SIG-M5 treated with dmso at 0.1 percent for 504 hours (cell line): Measurements from ENCODE around the gene MYCBP2.
"Not testable (repeated sequence)": the region's sequence is repeated elsewhere in the genome, so short reads cannot be mapped to it uniquely, and the experiment has no call there.

Source experiments
- DNase-seq: peaks from one replicate; lab custom pipeline; 2025; ENCODE audit not compliant: unreplicated experiment; lab: John Stamatoyannopoulos, UW

The MYCBP2 gene

GRCh38 chr13:77222000-77222690, 104.7 kb downstream of the MYCBP2 start:
- no peak for DNase-seq

- peak; percentile 55 for DNase-seq
These were observed 107.5 kb downstream of the MYCBP2 start for GRCh38 chr13:77219401-77219800.

- no peak for DNase-seq
These were observed 108.6 kb downstream of the MYCBP2 start for GRCh38 chr13:77218274-77218673.

GRCh38 chr13:77215543-77215942, 111.4 kb downstream of the MYCBP2 start:
- no peak for DNase-seq

DNA sequence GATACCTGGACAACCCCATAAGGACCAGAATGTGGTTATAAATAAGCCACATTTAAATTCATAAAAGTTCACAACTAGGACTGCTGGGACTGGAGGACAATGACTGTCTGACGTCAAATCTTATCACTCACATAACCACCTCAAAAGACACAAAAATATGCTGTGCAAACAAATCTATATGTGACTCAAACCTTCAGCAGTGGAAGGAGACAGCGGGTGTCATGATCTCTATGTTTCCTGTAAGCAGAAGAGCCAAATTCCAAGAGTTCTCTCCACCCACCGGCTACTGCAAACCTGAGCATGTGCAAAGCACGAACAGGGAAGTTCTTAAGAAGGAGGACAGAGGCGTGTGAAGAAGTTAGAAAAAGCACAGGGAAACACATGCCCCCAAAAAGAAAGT, 113.2 kb downstream of the MYCBP2 start:
- DNase-seq, result no peak

GRCh38 chr13:77207943-77208342, 119.0 kb downstream of the MYCBP2 start:
- no peak for DNase-seq

- DNase-seq, result not testable (repeated sequence)
These were observed 127.9 kb downstream of the MYCBP2 start for GRCh38 chr13:77198995-77199394.

GRCh38 chr13:77196052-77196618, 130.8 kb downstream of the MYCBP2 start:
- DNase-seq, result no peak

DNA sequence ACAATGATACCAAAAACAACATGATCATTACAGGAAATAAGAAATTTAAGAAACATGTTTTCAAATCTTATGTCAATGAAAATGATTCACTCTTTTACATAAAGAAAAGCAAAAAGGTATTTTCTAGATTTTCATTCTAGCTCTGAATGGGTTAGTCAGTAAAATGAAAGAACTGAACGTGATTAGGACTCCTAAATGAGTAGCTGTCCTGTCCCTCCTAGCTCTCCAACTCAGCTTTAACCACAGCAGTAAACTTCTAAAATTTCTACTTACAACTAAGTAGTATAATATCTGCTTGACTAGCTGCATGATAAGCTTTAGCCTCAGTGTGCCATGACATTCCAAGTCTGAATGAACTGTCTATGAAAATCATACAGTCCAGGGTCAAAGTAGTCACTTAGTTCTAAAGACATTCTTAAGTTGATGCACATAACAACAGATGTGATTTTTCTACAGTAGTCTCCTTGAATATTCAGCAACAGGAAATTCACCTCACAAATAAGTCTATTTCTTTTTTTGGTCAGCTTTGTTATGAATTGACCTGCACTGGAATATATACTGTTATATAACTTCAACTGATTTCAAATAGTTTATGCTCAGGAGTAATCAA, 136.4 kb downstream of the MYCBP2 start:
- no peak for DNase-seq

DNA sequence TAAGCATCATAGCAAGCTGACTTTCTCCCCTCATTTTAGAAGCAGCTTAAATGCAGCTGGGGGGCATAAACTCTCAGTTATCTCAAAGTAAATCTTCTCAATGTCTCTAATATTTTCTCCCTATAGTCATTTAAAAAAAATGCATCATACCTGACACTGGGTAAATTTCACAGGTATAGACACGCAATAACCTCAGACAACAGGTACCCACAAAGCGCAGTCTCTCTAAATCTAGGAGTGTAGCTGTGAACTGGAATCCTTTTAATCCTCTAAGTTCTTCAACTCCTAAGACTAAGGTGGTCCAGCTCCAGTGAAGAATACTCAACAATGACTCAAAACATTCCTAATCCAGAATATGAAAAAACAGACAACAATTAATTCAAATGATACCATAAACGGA, 141.2 kb downstream of the MYCBP2 start:
- DNase-seq, result no peak

- peak; percentile 56 for DNase-seq
These were observed 142.4 kb downstream of the MYCBP2 start for GRCh38 chr13:77184455-77184854.

DNA sequence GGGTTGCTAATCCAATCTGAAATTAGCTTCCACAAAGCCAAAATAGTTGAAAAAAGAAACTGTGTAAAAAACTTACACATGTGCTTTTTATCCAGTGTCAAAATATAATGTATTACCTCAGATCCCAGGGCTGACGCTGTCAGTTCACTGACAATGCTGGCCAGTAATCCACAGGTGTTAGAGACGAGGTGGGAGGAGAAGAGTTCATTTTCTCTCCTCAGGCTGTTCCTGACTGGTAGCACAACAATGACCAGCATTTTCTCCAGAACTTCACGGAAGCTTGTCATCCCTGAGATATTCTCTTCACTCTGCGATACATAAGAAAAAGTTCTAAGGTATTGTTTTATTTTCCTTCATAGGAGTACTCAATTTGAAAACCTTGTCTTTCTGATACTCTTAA, 146.9 kb downstream of the MYCBP2 start:
- DNase-seq, result no peak

DNA sequence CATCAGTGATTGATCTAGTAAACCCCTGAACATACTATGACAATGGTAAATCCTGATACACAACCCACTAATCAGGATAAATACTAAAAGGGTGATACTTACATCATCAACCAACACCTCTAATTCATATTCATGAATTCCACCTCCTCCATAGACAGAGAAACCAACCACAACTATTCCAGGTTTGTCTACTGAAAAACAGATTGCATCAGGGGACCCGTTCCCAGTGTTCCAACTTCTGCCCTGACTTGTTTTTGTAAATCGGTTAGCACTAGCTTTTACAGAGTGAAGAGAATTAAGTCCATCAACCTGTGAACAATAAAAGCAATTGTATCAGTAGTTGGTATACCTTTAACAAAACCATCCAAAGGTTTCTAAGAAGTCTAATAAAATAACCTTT, 149.2 kb downstream of the MYCBP2 start:
- DNase-seq, result no peak

GRCh38 chr13:77176350-77176749, 150.5 kb downstream of the MYCBP2 start:
- no peak for DNase-seq

GRCh38 chr13:77172650-77173049, 154.2 kb downstream of the MYCBP2 start:
- no peak for DNase-seq

DNA sequence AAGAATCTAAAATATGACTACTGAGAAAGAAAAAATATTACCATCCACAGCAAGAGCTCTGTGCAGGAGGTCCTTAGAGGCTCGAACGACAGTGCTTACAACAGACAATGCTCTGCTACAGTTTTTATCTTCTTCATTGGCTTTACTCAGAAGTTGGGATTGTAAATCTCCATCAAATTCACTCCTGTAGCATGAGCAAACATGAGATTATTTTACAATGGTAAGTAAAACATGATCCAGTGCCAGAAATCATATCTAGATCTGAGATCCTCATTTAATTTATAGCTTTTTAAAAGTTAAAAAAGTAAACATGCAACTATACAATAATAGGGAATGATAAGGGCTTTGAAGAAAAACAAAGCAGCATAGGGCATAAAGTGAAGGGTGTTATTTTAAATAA, 155.4 kb downstream of the MYCBP2 start:
- DNase-seq, result no peak

GRCh38 chr13:77168237-77168636, 158.7 kb downstream of the MYCBP2 start:
- DNase-seq, result no peak

- DNase-seq, result no peak
These were observed 176.2 kb downstream of the MYCBP2 start for GRCh38 chr13:77150651-77151050.

DNA sequence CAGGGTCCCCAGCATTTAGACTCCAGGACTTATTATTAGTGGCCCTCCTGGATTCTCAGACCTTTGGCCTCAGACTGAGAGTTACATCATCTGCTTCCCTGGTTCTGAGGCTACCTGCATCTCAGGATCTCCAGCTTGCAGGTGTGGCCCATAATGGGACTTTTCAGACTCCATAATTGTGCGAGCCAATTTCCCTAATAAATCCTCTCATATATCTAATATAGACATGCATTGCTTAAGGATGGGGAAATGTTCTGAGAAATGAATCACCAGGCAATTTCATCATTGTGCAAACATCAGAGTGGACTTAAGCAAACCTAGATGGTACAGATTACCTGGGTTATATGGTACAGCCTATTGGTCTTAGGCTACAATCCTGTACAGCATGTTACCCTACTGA, 183.5 kb downstream of the MYCBP2 start:
- DNase-seq, result peak; percentile 63

- DNase-seq, result no peak
These were observed 187.6 kb downstream of the MYCBP2 start for GRCh38 chr13:77139306-77139705.

GRCh38 chr13:77138813-77139212, 188.1 kb downstream of the MYCBP2 start:
- DNase-seq, result no peak

- no peak for DNase-seq
These were observed 189.9 kb downstream of the MYCBP2 start for GRCh38 chr13:77136902-77137420.
